Measurements from ENCODE around the gene AHCTF1.

AHCTF1 gene

DNA sequence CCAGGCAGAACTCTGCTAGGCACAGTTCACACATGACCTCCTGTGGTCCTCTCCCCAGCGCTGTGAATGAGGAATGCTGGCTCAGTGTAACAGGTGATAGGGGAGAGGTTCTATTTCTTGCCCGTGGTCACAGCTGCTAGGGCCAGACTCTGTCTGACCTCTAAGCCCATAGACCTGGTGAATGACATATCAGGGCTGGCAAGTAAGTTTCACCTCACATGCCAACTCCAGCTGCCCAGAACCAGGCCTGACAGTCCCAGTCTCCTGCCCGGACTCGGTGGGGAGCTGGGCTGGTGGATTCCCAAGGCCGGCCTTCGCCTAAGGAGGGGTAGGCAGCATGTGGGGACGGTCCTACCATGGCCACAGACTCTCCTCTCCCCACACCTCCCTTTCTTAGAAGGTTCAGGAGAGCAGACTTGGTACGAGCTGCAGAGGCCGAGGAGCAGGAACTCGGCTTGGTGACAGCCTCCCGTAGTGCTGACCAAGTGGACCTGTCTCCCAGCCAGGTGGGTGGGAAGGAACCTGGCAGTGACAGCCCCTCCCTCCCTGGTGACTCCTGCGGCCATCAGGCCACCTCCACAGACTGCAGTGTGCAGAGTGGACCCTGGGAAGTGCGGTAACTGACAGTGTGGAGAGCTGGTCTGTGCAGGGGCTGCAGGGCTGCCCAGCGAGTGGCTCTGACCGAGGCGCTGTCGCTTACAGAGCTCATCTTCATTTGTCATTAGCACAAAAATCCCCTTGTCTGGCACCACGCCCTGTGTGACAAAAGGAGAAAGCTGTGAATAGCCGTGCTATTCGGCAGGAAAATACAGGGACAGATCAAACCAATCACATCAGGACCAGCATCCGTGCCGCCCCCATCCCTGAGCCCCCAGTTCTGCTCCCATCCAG, 132.9 kb downstream of the AHCTF1 start:
- DNase-seq (ENCODE audit: low spot score) = no peak

DNA sequence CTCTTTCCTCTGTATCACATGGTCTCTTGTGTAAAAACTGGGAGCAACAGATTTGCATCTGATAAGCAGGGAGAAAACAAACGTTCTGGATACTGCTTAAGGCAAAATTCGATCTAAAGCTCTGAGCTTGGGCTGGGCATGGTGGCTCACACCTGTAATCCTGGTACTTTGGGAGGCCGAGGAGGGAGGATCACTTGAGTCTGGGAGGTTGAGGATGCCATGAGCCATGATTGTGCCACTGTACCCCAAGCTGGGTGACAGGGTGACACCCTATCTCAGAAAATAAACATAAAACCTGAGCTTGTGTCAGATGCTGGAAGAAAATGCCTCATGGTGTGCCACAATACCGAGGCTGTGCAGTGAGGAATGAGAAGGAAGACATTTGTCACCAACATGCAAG, 133.6 kb downstream of the AHCTF1 start:
- DNase-seq (ENCODE audit: low spot score) = no peak

DNA sequence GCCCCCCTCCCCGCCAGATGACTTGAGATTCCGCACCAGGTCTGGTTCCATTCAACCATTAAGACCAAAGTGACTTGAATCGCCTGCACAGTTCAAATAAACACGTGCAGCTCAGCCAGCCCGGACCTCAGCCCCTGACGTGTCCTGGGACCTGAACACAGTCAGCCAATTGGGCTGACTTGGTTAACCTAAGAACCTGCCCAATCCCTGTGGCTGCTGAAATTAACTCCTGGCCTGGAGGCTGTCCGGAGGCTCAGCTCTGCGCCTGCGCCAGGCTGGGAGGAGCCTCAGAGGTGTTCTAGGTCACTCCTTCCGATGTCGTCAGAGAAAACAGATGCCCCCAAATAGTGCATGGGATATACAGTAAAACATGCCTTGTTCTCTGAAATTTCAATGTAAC, 134.2 kb downstream of the AHCTF1 start:
- DNase-seq (ENCODE audit: low spot score) = no peak

DNA sequence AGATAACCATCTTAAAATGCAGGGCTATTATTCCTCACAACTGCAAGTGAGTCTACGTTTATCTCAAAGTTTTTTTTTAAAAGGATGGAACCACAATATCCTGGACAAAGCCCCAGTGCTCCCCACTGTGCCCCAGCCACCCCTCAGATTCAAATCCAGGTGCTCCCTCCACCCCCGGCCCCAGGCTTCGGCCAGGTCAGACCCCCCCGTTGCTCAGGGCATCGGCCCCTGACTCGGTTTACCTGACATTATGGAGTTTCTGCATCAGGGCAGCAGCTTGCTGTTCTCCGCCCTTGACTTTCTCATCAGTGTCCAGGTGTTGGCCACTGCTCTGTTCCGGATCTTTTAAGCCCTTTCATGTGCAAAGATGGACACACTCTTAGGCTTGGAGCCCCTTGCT, 134.6 kb downstream of the AHCTF1 start:
- no peak for DNase-seq (ENCODE audit: low spot score)

DNA sequence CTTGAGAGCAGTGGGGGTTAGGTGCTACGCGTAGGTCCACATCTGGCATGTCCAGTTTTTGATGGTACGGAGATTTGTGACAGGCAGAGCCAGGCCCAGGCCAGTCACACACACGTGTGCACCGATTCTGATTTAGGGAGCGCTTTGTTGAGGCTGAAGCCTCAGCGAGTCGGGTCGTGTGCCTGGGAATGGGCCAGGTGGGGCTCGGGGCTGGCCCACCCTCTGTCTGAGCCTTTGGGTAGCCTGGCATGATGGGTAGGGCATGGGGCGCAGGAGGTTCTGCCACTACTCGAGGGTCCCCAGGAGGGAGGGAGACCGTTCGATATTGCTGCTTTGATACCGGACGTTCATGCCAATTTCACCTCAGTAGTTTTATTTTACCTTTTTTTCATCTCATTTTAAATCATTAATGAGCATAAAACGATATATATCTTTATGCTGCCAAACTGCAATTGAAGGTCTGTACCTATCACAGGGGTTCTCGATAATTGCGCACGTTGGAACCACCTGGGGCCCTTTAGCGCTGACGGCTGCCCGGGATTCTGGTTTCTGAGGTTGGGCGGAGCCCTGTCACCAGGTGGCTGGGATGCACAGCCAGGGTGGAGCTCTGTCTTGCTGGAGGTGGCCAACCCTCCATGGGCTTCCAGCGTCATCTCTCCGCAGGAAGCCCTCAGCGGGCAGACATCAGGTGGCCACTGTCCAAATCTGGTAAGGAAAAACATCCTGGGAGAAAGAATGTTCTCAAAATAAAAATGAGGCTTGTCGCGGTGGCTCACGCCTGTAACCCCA, 135.6 kb downstream of the AHCTF1 start:
- no peak for DNase-seq (ENCODE audit: low spot score)

DNA sequence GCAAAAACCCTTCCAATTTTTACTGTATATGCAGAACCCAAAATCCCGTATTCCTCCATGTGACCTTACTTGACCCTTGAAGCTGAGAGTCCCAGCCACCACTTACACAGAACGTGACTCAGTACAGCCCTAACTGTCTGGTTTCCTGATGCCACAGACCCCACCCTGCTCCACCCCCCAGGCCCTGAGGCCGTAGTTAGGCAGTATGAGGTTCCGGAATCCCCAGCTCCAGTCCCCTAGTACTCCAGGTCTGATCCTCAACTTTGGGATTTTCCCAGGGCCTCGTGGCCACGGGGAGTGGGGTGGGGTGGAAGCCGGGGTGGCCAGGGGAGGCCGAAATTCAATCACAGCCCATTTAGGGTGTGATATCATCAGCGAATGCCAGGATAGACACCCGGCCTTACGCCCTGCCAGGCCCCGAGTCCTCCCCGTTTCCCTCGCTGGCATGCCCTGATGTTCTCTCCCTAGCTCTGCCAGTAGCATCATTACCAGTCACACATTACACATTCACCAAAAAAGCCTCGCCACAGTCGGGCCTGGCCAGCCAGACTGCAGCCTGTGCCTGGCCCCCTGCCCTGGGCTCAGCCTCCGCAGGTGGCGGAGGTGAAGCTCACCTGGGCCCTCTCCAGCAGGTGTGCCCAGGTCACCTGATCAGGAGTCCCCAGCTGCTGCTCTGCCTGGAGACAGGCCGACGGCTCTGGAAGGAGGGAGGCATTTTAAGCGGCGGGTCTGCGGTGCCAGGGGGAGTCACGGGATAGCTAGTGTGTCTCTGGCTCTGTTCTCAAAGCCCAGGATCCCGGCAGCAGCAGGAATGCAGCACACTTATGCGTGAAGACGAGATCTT, 136.7 kb downstream of the AHCTF1 start:
- no peak for DNase-seq (ENCODE audit: low spot score)

DNA sequence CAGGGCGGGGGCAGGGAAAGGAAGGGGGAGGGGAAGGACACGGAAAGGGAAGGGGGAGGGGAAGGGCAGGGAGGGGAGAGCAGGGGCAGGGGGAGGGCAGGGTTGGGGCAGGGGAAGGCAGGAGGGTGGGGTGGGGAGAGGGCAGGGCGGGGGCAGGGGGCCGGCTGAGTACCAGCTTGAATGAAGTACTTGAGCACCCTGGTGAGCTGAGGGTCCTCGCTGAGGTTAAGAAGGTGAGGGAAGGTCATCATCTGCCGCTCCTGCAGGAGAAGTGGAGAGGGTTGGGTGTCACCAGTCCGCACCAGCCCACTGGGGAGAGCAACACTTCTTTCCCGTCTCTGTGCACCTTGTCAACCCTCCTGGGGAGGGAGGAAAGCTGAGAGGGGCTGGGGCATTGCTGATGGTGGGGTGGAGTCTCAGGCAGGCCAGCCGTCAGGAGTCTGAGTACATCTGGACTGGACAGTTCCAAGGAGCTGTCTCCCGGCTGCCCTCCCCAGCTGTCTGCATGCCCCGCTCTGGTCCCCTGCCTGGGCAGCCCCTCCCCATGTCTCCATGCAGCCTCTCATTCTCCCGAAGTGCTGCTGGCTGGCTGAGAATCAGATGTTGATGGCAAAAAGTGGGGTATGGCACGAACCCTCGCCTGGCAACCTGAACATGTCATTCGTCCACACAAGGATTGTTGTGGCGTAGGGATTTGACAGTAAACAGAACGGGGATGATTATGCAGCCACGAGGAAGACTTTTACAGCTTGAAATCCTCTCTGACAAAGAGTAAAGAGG, 137.5 kb downstream of the AHCTF1 start:
- DNase-seq (ENCODE audit: low spot score) = no peak

DNA sequence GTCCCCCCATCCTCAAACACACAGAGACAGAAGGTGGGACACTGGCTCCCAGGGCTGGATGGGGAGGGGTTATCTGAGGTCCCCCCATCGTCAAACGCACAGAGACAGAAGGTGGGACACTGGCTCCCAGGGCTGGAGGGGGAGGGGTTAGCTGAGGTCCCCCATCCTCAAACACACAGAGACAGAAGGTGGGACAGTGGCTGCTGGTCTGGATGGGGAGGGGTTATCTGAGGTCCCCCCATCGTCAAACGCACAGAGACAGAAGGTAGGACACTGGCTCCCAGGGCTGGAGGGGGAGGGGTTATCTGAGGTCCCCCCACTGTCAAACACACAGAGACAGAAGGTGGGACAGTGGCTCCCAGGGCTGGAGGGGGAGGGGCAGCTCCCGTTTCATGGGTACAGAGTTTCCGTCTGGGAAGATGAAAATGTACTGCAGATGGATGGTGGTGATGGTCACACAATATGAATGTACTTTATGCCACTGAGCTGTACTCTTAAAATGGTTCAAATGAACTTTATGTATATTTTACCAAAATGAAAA, 138.3 kb downstream of the AHCTF1 start:
- no peak for DNase-seq (ENCODE audit: low spot score)

DNA sequence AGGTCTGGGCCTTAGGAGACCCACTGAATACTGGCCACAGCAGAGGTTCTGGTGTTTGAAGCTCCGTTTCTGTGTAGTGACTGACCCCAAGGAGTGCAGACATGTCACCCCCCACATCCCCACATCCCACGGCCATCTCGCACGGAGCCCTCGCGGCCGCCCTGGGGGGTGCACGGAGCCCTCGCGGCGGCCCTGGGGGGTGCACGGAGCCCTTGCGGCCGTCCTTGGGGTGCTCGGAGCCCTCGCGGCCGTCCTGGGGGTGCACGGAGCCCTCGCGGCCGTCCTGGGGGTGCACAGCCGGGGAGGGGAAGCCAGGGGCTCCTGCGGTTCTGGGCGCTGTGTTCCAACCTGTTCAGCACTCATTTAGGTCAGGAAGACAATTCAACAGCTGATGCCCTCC, 139.1 kb downstream of the AHCTF1 start:
- no peak for DNase-seq (ENCODE audit: low spot score)

DNA sequence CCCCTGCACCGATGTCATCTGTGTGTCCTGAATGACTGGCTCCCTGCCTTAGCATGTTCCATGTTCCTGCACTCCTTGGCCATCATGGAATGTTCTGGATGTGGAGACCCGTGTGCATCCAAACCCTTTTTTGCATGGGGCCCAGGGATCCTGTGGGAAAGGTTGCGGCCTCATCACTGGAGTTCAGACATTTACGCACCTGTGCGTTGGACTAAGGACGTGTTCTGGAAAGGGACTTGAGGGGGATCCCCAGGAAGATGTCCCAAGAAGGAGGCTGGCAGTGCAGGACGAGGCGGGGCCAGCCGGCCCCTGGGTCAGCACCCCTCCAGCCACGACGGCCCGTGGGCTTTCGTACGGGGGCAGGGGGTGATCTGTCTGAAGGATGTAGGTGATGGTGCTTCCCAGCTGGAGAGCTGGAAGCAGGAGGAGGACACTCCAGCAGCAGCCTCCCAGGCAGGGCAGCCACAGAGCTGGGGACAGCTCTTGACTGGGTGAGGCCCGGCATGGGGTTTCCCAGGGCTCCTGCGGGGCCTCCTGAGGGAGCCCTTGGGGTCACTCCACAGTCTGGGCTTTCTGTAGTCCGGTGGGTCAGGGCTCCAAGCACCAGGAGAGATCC, 140.3 kb downstream of the AHCTF1 start:
- no peak for DNase-seq (ENCODE audit: low spot score)

DNA sequence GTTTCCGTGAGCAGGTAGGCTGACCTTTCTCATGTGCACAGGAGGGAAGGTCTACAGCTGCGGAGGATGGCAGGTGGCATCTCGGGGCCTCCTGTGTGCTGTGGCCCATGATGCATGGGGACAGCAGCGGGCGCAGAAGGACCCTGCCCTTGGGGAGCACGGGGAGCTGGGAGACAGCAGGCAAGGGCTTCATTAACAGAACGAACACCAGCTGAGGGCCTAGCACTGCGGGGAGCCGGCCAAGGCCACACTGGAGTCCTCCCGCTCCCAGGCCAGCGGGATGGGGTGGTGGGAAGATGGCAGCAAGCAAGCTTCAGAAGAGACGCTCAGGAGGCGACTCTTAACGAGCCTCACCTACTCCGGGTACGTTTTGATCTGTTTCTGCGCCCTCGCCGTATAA, 140.9 kb downstream of the AHCTF1 start:
- no peak for DNase-seq (ENCODE audit: low spot score)

DNA sequence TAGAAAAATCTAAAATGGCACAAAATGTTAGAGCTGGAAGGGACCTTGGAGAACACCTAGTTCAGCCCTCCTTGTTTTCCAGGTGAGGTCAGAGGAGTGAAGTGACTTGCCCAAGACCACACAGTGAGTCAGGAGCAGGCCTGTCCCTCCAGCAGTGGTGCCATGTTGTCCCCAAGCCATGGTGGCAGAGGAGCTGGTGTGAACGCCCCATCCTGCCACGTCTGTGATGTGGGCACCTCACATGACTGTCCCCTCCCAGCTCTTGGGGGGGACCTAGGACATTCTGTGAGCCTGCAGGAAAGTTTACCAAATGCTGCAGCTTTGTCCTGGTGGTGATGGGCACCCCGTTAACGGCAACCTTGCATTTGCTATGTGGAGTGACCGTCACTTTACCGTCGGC, 141.4 kb downstream of the AHCTF1 start:
- DNase-seq (ENCODE audit: low spot score) = no peak

DNA sequence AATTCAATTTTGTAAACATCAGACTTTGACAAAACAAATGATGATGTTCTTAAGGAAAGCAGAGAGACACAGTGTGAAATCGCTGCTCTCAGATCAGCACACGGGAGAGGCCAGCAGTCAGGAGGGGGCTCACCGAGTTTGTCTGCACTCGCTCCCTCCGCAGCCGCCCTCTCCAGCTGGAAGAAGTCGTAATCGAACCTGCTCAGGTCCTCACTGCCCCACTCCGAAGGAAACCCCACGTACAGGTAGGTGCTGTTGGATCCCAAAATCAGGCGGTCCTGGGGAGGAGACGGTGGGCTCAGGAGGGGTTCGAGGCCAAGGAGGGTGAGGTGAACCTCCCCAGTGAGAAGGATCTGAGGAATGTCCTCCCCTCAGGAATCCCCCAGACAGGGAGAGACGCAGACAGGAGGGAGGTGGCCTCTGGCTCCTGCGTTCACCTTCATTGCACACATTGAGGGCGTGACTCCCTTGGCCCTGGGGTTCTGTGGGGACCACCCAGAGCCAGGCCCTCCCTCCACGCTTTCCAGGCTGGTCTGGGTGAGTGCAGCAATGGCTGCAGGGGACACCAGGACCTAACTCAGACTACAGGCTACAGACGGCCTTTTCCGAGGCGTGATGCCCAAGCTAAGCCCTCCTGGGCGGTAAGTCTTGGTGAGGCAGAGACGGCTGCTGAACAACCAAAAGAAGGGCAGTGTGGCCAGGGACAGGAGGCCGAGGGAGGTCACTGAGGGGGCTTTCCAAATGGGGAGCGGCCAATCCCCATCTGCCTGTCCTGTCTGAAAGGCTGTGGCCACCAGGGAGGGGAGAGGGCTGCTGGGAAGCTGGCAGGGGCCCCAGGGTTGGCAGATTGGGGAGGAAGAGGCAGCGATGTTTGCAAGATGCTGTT, 142.1 kb downstream of the AHCTF1 start:
- no peak for DNase-seq (ENCODE audit: low spot score)

All from HuH-7 (cell line).